ENCODE measurements around the gene NHEJ1.

DNA sequence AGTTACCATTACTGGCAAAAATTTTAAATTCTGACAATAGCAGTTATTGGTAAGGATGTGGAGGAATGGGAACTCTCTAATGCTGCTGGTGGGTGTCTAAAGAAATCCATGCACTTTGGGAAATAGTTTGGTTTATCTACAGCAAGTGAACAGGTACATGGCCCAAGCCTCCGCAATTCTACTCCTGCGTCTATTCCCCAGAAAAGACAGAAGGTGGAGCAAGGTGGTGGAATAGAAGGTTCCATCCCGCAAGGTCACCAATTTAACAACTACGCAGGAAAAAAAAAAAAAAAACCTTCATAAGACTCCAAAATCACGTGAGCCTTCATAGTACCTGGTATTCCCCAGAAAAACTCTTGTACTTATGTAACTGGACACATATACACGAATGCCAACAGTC lies 125.8 kb downstream of the NHEJ1 start:
- TF ChIP-seq CREB1 (CRISPR knock-in tag; IDR thresholded peaks at IDR 0.05), result no peak
- TF ChIP-seq, protein P1, sequence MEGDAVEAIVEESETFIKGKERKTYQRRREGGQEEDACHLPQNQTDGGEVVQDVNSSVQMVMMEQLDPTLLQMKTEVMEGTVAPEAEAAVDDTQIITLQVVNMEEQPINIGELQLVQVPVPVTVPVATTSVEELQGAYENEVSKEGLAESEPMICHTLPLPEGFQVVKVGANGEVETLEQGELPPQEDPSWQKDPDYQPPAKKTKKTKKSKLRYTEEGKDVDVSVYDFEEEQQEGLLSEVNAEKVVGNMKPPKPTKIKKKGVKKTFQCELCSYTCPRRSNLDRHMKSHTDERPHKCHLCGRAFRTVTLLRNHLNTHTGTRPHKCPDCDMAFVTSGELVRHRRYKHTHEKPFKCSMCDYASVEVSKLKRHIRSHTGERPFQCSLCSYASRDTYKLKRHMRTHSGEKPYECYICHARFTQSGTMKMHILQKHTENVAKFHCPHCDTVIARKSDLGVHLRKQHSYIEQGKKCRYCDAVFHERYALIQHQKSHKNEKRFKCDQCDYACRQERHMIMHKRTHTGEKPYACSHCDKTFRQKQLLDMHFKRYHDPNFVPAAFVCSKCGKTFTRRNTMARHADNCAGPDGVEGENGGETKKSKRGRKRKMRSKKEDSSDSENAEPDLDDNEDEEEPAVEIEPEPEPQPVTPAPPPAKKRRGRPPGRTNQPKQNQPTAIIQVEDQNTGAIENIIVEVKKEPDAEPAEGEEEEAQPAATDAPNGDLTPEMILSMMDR (IDR thresholded peaks at IDR 0.05), result no peak
